GM12864 (cell line): ENCODE measurements around the gene CALCOCO1.
"Not testable (repeated sequence)": the region's sequence is repeated elsewhere in the genome, so short reads cannot be mapped to it uniquely, and the experiment has no call there.

Source experiments
- DNase-seq: peaks from one replicate; pipeline ENCODE4 v3.0.0-alpha.2; 2011; ENCODE audit warnings: low read depth
- H3K4me3 ChIP-seq: 2 replicates; pipeline ENCODE4 v1.5.1; 2011; ENCODE audit warnings: mild to moderate bottlenecking, low read depth, low read length, control low read depth
- TF ChIP-seq, protein P1 (sequence below): IDR thresholded peaks from 2 replicates; pipeline ENCODE4 v1.5.1; 2011; ENCODE audit warnings: low read depth, mild to moderate bottlenecking, moderate library complexity, low read length, control low read depth, inconsistent platforms; ENCODE audit errors: missing control alignments

Gene CALCOCO1

DNA sequence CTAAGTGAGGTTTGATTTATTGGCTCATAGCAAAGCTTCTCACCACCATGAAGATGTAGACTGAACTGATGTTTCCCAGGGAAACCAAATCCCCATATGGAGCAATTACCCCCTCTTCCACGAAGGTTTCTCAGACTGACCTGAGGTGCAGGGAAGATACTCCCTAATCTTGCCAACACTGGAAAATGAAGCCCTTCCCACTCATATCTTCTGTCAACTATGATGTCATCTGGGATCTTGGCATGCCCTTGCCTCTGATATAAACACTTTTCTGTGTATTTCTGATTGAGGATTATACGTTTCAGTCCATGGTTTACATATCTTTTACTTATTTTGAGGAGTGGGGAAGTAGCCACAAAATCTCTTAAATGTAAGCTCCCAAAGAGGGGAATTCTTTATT is 38.6 kb upstream of the CALCOCO1 start:
- DNase-seq = no peak
- no peak overlapping the region for H3K4me3 ChIP-seq
- TF ChIP-seq, protein P1, sequence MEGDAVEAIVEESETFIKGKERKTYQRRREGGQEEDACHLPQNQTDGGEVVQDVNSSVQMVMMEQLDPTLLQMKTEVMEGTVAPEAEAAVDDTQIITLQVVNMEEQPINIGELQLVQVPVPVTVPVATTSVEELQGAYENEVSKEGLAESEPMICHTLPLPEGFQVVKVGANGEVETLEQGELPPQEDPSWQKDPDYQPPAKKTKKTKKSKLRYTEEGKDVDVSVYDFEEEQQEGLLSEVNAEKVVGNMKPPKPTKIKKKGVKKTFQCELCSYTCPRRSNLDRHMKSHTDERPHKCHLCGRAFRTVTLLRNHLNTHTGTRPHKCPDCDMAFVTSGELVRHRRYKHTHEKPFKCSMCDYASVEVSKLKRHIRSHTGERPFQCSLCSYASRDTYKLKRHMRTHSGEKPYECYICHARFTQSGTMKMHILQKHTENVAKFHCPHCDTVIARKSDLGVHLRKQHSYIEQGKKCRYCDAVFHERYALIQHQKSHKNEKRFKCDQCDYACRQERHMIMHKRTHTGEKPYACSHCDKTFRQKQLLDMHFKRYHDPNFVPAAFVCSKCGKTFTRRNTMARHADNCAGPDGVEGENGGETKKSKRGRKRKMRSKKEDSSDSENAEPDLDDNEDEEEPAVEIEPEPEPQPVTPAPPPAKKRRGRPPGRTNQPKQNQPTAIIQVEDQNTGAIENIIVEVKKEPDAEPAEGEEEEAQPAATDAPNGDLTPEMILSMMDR = no peak

DNA sequence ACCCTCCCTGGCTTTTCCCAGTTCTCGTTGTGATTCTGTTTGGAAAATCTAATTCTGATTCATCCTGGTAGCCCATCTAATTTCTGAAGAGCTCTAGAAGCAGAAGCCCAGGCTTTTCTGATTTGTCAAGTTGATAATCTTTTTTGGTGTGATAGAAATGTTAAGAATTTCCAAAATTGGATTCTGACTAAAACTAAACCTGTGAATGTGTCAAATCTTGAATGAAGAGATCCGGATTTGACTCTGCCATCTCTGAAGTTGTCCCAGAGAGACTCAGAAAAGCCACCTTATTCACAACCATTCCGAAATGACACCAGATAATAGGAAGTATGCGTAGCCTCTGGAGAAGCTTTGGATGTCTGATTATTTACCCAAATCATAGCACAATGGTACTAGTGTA is 37.4 kb upstream of the CALCOCO1 start:
- DNase-seq = no peak
- H3K4me3 ChIP-seq = no peak overlapping the region
- TF ChIP-seq, protein P1 = no peak

DNA sequence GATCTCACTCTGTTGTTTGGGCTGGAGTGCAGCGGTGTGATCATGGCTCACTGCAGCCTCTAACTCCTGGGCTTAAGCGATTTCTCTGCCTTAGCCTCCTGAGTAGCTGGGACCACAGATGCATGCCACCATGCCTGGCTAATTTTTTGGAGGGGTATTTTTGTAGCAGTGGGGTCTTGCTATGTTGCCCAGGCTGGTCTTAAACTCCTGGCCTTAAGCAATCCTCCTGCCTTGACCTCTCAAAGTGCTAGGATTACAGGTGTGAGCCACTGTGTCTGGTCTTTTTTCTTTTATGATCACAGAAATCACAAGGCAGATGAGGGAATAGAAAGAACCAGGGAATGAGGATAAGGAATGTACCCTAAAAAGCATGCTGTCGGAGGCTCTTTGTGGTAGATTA is 35.5 kb upstream of the CALCOCO1 start:
- DNase-seq, H3K4me3 ChIP-seq: not testable (repeated sequence)

- TF ChIP-seq, protein P1 = no peak
- DNase-seq = no peak
- H3K4me3 ChIP-seq = no peak overlapping the region
Observed at GRCh38 chr12:53761306-53761705, 34.1 kb upstream of the CALCOCO1 start.

GRCh38 chr12:53759261-53759660 is 32.0 kb upstream of the CALCOCO1 start:
- DNase-seq = no peak
- TF ChIP-seq, protein P1 = no peak
- H3K4me3 ChIP-seq = no peak overlapping the region

GRCh38 chr12:53758730-53759103 is 31.5 kb upstream of the CALCOCO1 start:
- no peak overlapping the region for H3K4me3 ChIP-seq
- TF ChIP-seq, protein P1 = no peak
- DNase-seq = no peak

- DNase-seq = no peak
- no peak overlapping the region for H3K4me3 ChIP-seq
- TF ChIP-seq, protein P1 = no peak
Observed at GRCh38 chr12:53758081-53758729, 31.0 kb upstream of the CALCOCO1 start.
